Measurements from ENCODE around the gene MEOX2. TPM values are rescaled to one million over a fixed set of nuclear protein-coding genes. Genes with fewer than 3 reads are reported as not detected.
A peak's percentile ranks its signal among the peaks of the same experiment; 100 is the strongest.

The MEOX2 gene
- total RNA-seq, 1 donor from 2014 or later = not detected

- Histone ChIP-seq H3K9me3 (ENCODE audit: insufficient read depth, low read depth, low read length) (no peaks in the 10 kb centered on the region), H3K9ac (ENCODE audit: low read length) (no peak overlapping the region), H3K4me3 (ENCODE audit: insufficient read depth, low read depth, low read length) (no peak overlapping the region), H3K36me3 (ENCODE audit: insufficient read depth, low read length) (no peaks in the 10 kb centered on the region), H3K79me2 (ENCODE audit: insufficient read depth, low read length) (no peaks in the 10 kb centered on the region), H3K4me1 (ENCODE audit: insufficient read depth, low read length) (no peaks in the 10 kb centered on the region), H3K4me2 (ENCODE audit: low read length) (no peak overlapping the region), H3K27me3 (ENCODE audit: insufficient read depth, low read length) (no peaks in the 10 kb centered on the region), H4K20me1 (ENCODE audit: insufficient read depth, low read length) (no peaks in the 10 kb centered on the region), H2AFZ (ENCODE audit: low read depth, low read length) (no peak overlapping the region), H3K27ac (ENCODE audit: low read depth, low read length) (no peak overlapping the region)
- Mint-ChIP-seq H3K4me3 (ENCODE audit: unreplicated experiment) (no peak overlapping the region), H3K27ac (ENCODE audit: unreplicated experiment) (no peak overlapping the region), H3K9me3 (ENCODE audit: unreplicated experiment) (no peaks in the 10 kb centered on the region), H3K36me3 (ENCODE audit: low read depth, unreplicated experiment) (no peaks in the 10 kb centered on the region), H3K4me1 (ENCODE audit: low read depth, unreplicated experiment) (peaks cover 4% of the 10 kb centered on the region), H3K27me3 (ENCODE audit: low read depth, unreplicated experiment) (no peaks in the 10 kb centered on the region)
- DNase-seq (ENCODE audit: low read depth) = no peak
- FAIRE-seq = no peak
- no peak for TF ChIP-seq EZH2 (IDR thresholded peaks at IDR 0.05; ENCODE audit: insufficient read depth, low read length)
- no peak for TF ChIP-seq CTCF (IDR thresholded peaks at IDR 0.05; ENCODE audit: insufficient read depth, low read depth, low read length)
Observed at GRCh38 chr7:15723841-15724240, 37.4 kb upstream of the MEOX2 start.

- H3K4me1 Mint-ChIP-seq (ENCODE audit: low read depth, unreplicated experiment) = peaks cover 4% of the 10 kb centered on the region
- DNase-seq (ENCODE audit: low read depth) = peak; percentile 10
- no peak for FAIRE-seq
Observed at GRCh38 chr7:15720849-15721471, 34.5 kb upstream of the MEOX2 start.

More at GRCh38 chr7:15720849-15721471, 34.5 kb upstream of the MEOX2 start:
- H3K27me3 ChIP-seq (ENCODE audit: insufficient read depth, low read length) = no peaks in the 10 kb centered on the region
- H3K9ac ChIP-seq (ENCODE audit: low read length) = no peak overlapping the region
- no peak overlapping the region for H3K27ac ChIP-seq (ENCODE audit: low read depth, low read length)
- H3K36me3 Mint-ChIP-seq (ENCODE audit: low read depth, unreplicated experiment) = no peaks in the 10 kb centered on the region
- H3K4me3 Mint-ChIP-seq (ENCODE audit: unreplicated experiment) = no peak overlapping the region
- H3K79me2 ChIP-seq (ENCODE audit: insufficient read depth, low read length) = no peaks in the 10 kb centered on the region
- H3K27ac Mint-ChIP-seq (ENCODE audit: unreplicated experiment) = no peak overlapping the region
- H3K4me1 ChIP-seq (ENCODE audit: insufficient read depth, low read length) = no peaks in the 10 kb centered on the region
- H3K36me3 ChIP-seq (ENCODE audit: insufficient read depth, low read length) = no peaks in the 10 kb centered on the region
- TF ChIP-seq CTCF (IDR thresholded peaks at IDR 0.05; ENCODE audit: insufficient read depth, low read depth, low read length) (peak; percentile 86), EZH2 (IDR thresholded peaks at IDR 0.05; ENCODE audit: insufficient read depth, low read length) (no peak)
- no peaks in the 10 kb centered on the region for H3K27me3 Mint-ChIP-seq (ENCODE audit: low read depth, unreplicated experiment)
- H3K9me3 ChIP-seq (ENCODE audit: insufficient read depth, low read depth, low read length) = no peaks in the 10 kb centered on the region
- no peaks in the 10 kb centered on the region for H4K20me1 ChIP-seq (ENCODE audit: insufficient read depth, low read length)
- H3K4me2 ChIP-seq (ENCODE audit: low read length) = no peak overlapping the region
- no peak overlapping the region for H3K4me3 ChIP-seq (ENCODE audit: insufficient read depth, low read depth, low read length)
- no peak overlapping the region for H2AFZ ChIP-seq (ENCODE audit: low read depth, low read length)
- H3K9me3 Mint-ChIP-seq (ENCODE audit: unreplicated experiment) = no peaks in the 10 kb centered on the region

All from astrocyte (in vitro differentiated cells and primary cell).